ENCODE data around the gene LETM1. TPM values are rescaled to one million over a fixed set of nuclear protein-coding genes. Genes with fewer than 3 reads are reported as not detected.

Gene LETM1
- total RNA-seq, 1 experiment from 2014 or later, result 67.3 TPM

DNA sequence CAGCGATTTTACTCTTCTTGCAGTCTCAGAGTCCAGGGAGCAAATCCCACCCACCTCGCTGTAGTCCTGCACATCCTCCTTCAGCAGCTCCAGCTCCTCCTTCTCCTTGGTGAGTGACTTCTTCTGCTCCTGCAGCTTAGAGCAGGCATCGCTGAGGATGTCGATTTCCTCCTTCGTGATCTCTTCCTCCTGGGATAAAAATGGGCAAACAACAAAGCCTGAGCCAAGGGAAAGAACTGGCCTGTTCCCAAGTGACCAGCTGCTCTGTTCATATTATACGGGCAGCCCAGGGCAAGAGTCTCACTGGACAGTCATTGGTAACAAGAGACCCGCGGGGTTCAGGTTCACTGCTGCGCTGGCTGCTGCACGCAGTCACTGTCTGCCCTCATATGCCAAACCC lies 36.7 kb downstream of the LETM1 start:
- Histone ChIP-seq H2AFZ (ENCODE audit: low read depth, low read length, poor library complexity, severe bottlenecking) (no peak overlapping the region), H3K4me2 (ENCODE audit: low read length) (no peak overlapping the region), H3K36me3 (ENCODE audit: control insufficient read depth in 1 of 2, insufficient read depth in 2 of 2, low read length in 2 of 2) (peaks cover 35 to 63% of the 10 kb centered on the region in 2 experiments; a peak in 3 of 4 replicates), H3K27ac (ENCODE audit: low read depth, low read length) (no peak overlapping the region), H4K20me1 (ENCODE audit: insufficient read depth) (no peaks in the 10 kb centered on the region), H3K79me2 (ENCODE audit: insufficient read depth, low read length) (no peaks in the 10 kb centered on the region), H3K4me3 (replicated peaks in 1 of 2; ENCODE audit: low read depth in 1 of 2, low read length in 2 of 2) (no peak overlapping the region), H3K9me3 (ENCODE audit: control insufficient read depth in 1 of 2, insufficient read depth in 1 of 2, low read depth in 1 of 2, low read length in 2 of 2) (no peaks in the 10 kb centered on the region), H3K9ac (ENCODE audit: low read length) (no peak overlapping the region), H3K9me2 (ENCODE audit: insufficient read depth) (no peaks in the 10 kb centered on the region), H3K4me1 (ENCODE audit: control insufficient read depth in 1 of 2, insufficient read depth in 2 of 2, low read length in 2 of 2) (no peaks in the 10 kb centered on the region), H3K27me3 (ENCODE audit: insufficient read depth, low read length) (no peaks in the 10 kb centered on the region)
- ATAC-seq (no peak), DNase-seq (ENCODE audit: low read depth, low spot score) (no peak)
- POLR2A ChIA-PET, result no interaction called here
- intact Hi-C loops (cut with micrococcal nuclease), result no loop called here
- RAD21 ChIA-PET (ENCODE audit: low non-redundant PET in 1 of 2, low total read pairs in 2 of 2, uncharacterized antibody in 2 of 2, unreplicated experiment in 2 of 2), result no interaction called here
- CTCF ChIA-PET, result no interaction called here
- no peak for TF ChIP-seq TCF7L2 (IDR thresholded peaks at IDR 0.05; ENCODE audit: borderline replicate concordance, extremely low read depth, insufficient read depth, insufficient read length)
- TF ChIP-seq ELF1 (IDR thresholded peaks at IDR 0.05; ENCODE audit: borderline replicate concordance, low read depth), result no peak
- no peak for TF ChIP-seq EZH2 (IDR thresholded peaks at IDR 0.05)
- no peak for TF ChIP-seq EGR1 (IDR thresholded peaks at IDR 0.05; ENCODE audit: low read depth)
- TF ChIP-seq, protein P1, sequence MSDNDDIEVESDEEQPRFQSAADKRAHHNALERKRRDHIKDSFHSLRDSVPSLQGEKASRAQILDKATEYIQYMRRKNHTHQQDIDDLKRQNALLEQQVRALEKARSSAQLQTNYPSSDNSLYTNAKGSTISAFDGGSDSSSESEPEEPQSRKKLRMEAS (IDR thresholded peaks at IDR 0.05), result no peak
- TF ChIP-seq ZNF274 (IDR thresholded peaks at IDR 0.05; ENCODE audit: low read depth, low read length), result no peak
- no peak for TF ChIP-seq YY1 (IDR thresholded peaks at IDR 0.05; ENCODE audit: extremely low read depth, insufficient replicate concordance, low read depth, low read length)
- no peak for TF ChIP-seq SRF (IDR thresholded peaks at IDR 0.05; ENCODE audit: low read depth)
- TF ChIP-seq FOSL1 (IDR thresholded peaks at IDR 0.05; ENCODE audit: low read depth), result no peak
- TF ChIP-seq, protein P2, sequence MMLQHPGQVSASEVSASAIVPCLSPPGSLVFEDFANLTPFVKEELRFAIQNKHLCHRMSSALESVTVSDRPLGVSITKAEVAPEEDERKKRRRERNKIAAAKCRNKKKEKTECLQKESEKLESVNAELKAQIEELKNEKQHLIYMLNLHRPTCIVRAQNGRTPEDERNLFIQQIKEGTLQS (IDR thresholded peaks at IDR 0.05), result no peak
- no peak for TF ChIP-seq POLR2A (IDR thresholded peaks at IDR 0.05; ENCODE audit: borderline replicate concordance, extremely low read depth, insufficient read depth, insufficient read length)
- TF ChIP-seq CEBPB (IDR thresholded peaks at IDR 0.05; ENCODE audit: low read depth), result no peak
- TF ChIP-seq JUND (IDR thresholded peaks at IDR 0.05), result no peak
- TF ChIP-seq, protein P3, sequence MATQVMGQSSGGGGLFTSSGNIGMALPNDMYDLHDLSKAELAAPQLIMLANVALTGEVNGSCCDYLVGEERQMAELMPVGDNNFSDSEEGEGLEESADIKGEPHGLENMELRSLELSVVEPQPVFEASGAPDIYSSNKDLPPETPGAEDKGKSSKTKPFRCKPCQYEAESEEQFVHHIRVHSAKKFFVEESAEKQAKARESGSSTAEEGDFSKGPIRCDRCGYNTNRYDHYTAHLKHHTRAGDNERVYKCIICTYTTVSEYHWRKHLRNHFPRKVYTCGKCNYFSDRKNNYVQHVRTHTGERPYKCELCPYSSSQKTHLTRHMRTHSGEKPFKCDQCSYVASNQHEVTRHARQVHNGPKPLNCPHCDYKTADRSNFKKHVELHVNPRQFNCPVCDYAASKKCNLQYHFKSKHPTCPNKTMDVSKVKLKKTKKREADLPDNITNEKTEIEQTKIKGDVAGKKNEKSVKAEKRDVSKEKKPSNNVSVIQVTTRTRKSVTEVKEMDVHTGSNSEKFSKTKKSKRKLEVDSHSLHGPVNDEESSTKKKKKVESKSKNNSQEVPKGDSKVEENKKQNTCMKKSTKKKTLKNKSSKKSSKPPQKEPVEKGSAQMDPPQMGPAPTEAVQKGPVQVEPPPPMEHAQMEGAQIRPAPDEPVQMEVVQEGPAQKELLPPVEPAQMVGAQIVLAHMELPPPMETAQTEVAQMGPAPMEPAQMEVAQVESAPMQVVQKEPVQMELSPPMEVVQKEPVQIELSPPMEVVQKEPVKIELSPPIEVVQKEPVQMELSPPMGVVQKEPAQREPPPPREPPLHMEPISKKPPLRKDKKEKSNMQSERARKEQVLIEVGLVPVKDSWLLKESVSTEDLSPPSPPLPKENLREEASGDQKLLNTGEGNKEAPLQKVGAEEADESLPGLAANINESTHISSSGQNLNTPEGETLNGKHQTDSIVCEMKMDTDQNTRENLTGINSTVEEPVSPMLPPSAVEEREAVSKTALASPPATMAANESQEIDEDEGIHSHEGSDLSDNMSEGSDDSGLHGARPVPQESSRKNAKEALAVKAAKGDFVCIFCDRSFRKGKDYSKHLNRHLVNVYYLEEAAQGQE (IDR thresholded peaks at IDR 0.05; ENCODE audit: low read depth), result no peak
- TF ChIP-seq CBX3 (IDR thresholded peaks at IDR 0.05; ENCODE audit: low read depth), result no peak
- TF ChIP-seq SP1 (IDR thresholded peaks at IDR 0.05; ENCODE audit: low read depth), result no peak
- no peak for TF ChIP-seq RAD21 (IDR thresholded peaks at IDR 0.05; ENCODE audit: low read depth)
- no TSS peak for BruUV-seq (replicated peaks)
